Measurements from ENCODE around the gene ACTMAP.

ACTMAP gene

GRCh38 chr19:40724855-40725254 is 25.4 kb downstream of the ACTMAP start:
- no peak overlapping the region for H4K91ac ChIP-seq (ENCODE audit: low read depth, low read length, poor library complexity)
- H3K9ac ChIP-seq (ENCODE audit: low read depth, low read length, poor library complexity) = no peak overlapping the region
- no peak overlapping the region for H4K8ac ChIP-seq (ENCODE audit: low read depth, low read length)
- no peak overlapping the region for H3K4me2 ChIP-seq (ENCODE audit: insufficient read depth, low read length, poor library complexity, severe bottlenecking)
- H3K4me3 ChIP-seq (ENCODE audit: low read length in 2 of 2) = no peak overlapping the region
- peaks cover 0 to 2% of the 10 kb centered on the region in 2 donors for H3K4me1 ChIP-seq (ENCODE audit: control insufficient read depth in 2 of 2, insufficient read depth in 1 of 2, low read depth in 1 of 2, low read length in 2 of 2)
- H2AK5ac ChIP-seq (ENCODE audit: low read depth, low read length) = no peak overlapping the region
- peaks cover 24 to 74% of the 10 kb centered on the region in 2 donors for H3K36me3 ChIP-seq (replicated peaks in 1 of 2; ENCODE audit: control insufficient read depth in 2 of 2, insufficient read depth in 2 of 2, low read length in 2 of 2)
- no peak overlapping the region for H2AFZ ChIP-seq (ENCODE audit: low read length)
- no peak overlapping the region for H2BK5ac ChIP-seq (ENCODE audit: low read length)
- H2BK12ac ChIP-seq (ENCODE audit: low read length) = no peak overlapping the region
- H3K23ac ChIP-seq (ENCODE audit: low read depth, low read length, poor library complexity) = no peak overlapping the region
- H3K79me1 ChIP-seq (ENCODE audit: low read depth, low read length) = peaks cover 11% of the 10 kb centered on the region
- H3K27me3 ChIP-seq (ENCODE audit: control insufficient read depth in 3 of 3, insufficient read depth in 3 of 3, low read depth in 1 of 3, low read length in 3 of 3) = no peaks in the 10 kb centered on the region
- no peak overlapping the region for H3K27ac ChIP-seq (replicated peaks; ENCODE audit: low read length)
- H3K9me3 ChIP-seq (replicated peaks in 1 of 2; ENCODE audit: control insufficient read depth in 2 of 2, insufficient read depth in 1 of 2, low read depth in 1 of 2, low read length in 2 of 2) = peaks cover 0 to 4% of the 10 kb centered on the region in 2 donors
- H3K4ac ChIP-seq (ENCODE audit: low read length) = no peak overlapping the region
- H2BK120ac ChIP-seq (ENCODE audit: low read depth, low read length) = no peak overlapping the region
- no CpG with 5 or more reads among the region's 3 CpGs for WGBS, 2 donors (ENCODE audit: extremely low coverage in 2 of 2, insufficient read length in 2 of 2, insufficient replicate concordance in 1 of 2)
- no peak overlapping the region for H2BK15ac ChIP-seq (ENCODE audit: low read length)
- DNase-seq (ENCODE audit: low spot score) = no peak
- H3K14ac ChIP-seq (ENCODE audit: low read length) = no peak overlapping the region
- H3K18ac ChIP-seq (ENCODE audit: low read length) = no peak overlapping the region

GRCh38 chr19:40724315-40724714 is 26.0 kb downstream of the ACTMAP start:
- H3K23ac ChIP-seq (ENCODE audit: low read depth, low read length, poor library complexity) = no peak overlapping the region

DNA sequence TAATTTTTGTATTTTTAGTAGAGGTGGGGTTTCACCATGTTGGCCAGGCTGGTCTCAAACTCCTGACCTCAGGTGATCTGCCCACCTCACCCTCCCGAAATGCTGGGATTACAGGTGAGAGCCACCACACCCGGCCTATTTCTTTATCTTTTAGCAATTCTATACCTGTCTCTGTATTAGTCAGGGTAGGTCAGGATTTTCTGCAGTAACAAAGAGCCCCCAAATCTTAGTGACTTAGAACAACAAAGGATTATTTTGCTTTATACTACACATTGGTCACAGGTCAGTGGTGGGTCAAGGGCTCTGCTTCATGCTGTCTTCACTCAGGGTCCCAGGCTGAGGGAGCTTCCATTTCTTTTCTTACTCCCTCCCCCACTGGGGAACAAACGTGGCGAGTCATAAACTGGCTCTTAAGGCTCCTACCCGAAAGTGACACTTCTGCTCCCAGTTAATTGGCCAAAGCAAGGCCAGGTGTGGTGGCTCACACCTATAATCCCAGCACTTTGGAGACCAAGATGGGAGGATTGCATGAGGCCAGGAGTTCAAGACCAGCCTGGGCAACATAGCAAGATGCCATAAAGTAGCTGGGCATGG is 26.5 kb downstream of the ACTMAP start:
- Histone ChIP-seq H3K9ac (ENCODE audit: low read depth, low read length, poor library complexity) (no peak overlapping the region), H3K9me3 (replicated peaks in 1 of 2; ENCODE audit: control insufficient read depth in 2 of 2, insufficient read depth in 1 of 2, low read depth in 1 of 2, low read length in 2 of 2) (peaks cover 0 to 4% of the 10 kb centered on the region in 2 donors), H3K4me2 (ENCODE audit: insufficient read depth, low read length, poor library complexity, severe bottlenecking) (no peak overlapping the region), H3K14ac (ENCODE audit: low read length) (no peak overlapping the region), H2AFZ (ENCODE audit: low read length) (no peak overlapping the region), H2BK12ac (ENCODE audit: low read length) (no peak overlapping the region), H2BK5ac (ENCODE audit: low read length) (no peak overlapping the region), H3K36me3 (replicated peaks in 1 of 2; ENCODE audit: control insufficient read depth in 2 of 2, insufficient read depth in 2 of 2, low read length in 2 of 2) (peaks cover 22 to 68% of the 10 kb centered on the region in 2 donors), H3K79me1 (ENCODE audit: low read depth, low read length) (peaks cover 13% of the 10 kb centered on the region), H3K27me3 (ENCODE audit: control insufficient read depth in 3 of 3, insufficient read depth in 3 of 3, low read depth in 1 of 3, low read length in 3 of 3) (no peaks in the 10 kb centered on the region), H3K4me3 (ENCODE audit: low read length in 2 of 2) (no peak overlapping the region), H3K4me1 (ENCODE audit: control insufficient read depth in 2 of 2, insufficient read depth in 1 of 2, low read depth in 1 of 2, low read length in 2 of 2) (peaks cover 8% of the 10 kb centered on the region in 2 donors), H4K91ac (ENCODE audit: low read depth, low read length, poor library complexity) (no peak overlapping the region), H3K27ac (replicated peaks; ENCODE audit: low read length) (no peak overlapping the region), H4K8ac (ENCODE audit: low read depth, low read length) (no peak overlapping the region), H2BK15ac (ENCODE audit: low read length) (no peak overlapping the region), H3K18ac (ENCODE audit: low read length) (no peak overlapping the region), H3K4ac (ENCODE audit: low read length) (no peak overlapping the region), H2AK5ac (ENCODE audit: low read depth, low read length) (no peak overlapping the region), H3K23ac (ENCODE audit: low read depth, low read length, poor library complexity) (no peak overlapping the region), H2BK120ac (ENCODE audit: low read depth, low read length) (no peak overlapping the region)
- WGBS, 2 donors (ENCODE audit: extremely low coverage in 2 of 2, insufficient read length in 2 of 2, insufficient replicate concordance in 1 of 2) = no CpG with 5 or more reads among the region's 5 CpGs
- no peak for DNase-seq (ENCODE audit: low spot score)

More at GRCh38 chr19:40724315-40724714, 26.0 kb downstream of the ACTMAP start:
- H4K8ac ChIP-seq (ENCODE audit: low read depth, low read length) = no peak overlapping the region
- no peak overlapping the region for H2AK5ac ChIP-seq (ENCODE audit: low read depth, low read length)
- H2BK120ac ChIP-seq (ENCODE audit: low read depth, low read length) = no peak overlapping the region
- peaks cover 22 to 73% of the 10 kb centered on the region in 2 donors for H3K36me3 ChIP-seq (replicated peaks in 1 of 2; ENCODE audit: control insufficient read depth in 2 of 2, insufficient read depth in 2 of 2, low read length in 2 of 2)
- no peak overlapping the region for H3K14ac ChIP-seq (ENCODE audit: low read length)
- H3K4ac ChIP-seq (ENCODE audit: low read length) = no peak overlapping the region
- no peak overlapping the region for H3K27ac ChIP-seq (replicated peaks; ENCODE audit: low read length)
- DNase-seq (ENCODE audit: low spot score) = no peak
- H3K27me3 ChIP-seq (ENCODE audit: control insufficient read depth in 3 of 3, insufficient read depth in 3 of 3, low read depth in 1 of 3, low read length in 3 of 3) = no peaks in the 10 kb centered on the region
- no CpG with 5 or more reads among the region's 4 CpGs for WGBS, 2 donors (ENCODE audit: extremely low coverage in 2 of 2, insufficient read length in 2 of 2, insufficient replicate concordance in 1 of 2)
- H2AFZ ChIP-seq (ENCODE audit: low read length) = no peak overlapping the region
- no peak overlapping the region for H3K9ac ChIP-seq (ENCODE audit: low read depth, low read length, poor library complexity)
- peaks cover 0 to 4% of the 10 kb centered on the region in 2 donors for H3K9me3 ChIP-seq (replicated peaks in 1 of 2; ENCODE audit: control insufficient read depth in 2 of 2, insufficient read depth in 1 of 2, low read depth in 1 of 2, low read length in 2 of 2)
- peaks cover 11% of the 10 kb centered on the region for H3K79me1 ChIP-seq (ENCODE audit: low read depth, low read length)
- no peak overlapping the region for H3K4me2 ChIP-seq (ENCODE audit: insufficient read depth, low read length, poor library complexity, severe bottlenecking)
- no peak overlapping the region for H2BK5ac ChIP-seq (ENCODE audit: low read length)
- no peak overlapping the region for H3K18ac ChIP-seq (ENCODE audit: low read length)
- H4K91ac ChIP-seq (ENCODE audit: low read depth, low read length, poor library complexity) = no peak overlapping the region
- H3K4me1 ChIP-seq (ENCODE audit: control insufficient read depth in 2 of 2, insufficient read depth in 1 of 2, low read depth in 1 of 2, low read length in 2 of 2) = peaks cover 4 to 5% of the 10 kb centered on the region in 2 donors
- no peak overlapping the region for H2BK12ac ChIP-seq (ENCODE audit: low read length)
- no peak overlapping the region for H3K4me3 ChIP-seq (ENCODE audit: low read length in 2 of 2)
- no peak overlapping the region for H2BK15ac ChIP-seq (ENCODE audit: low read length)

DNA sequence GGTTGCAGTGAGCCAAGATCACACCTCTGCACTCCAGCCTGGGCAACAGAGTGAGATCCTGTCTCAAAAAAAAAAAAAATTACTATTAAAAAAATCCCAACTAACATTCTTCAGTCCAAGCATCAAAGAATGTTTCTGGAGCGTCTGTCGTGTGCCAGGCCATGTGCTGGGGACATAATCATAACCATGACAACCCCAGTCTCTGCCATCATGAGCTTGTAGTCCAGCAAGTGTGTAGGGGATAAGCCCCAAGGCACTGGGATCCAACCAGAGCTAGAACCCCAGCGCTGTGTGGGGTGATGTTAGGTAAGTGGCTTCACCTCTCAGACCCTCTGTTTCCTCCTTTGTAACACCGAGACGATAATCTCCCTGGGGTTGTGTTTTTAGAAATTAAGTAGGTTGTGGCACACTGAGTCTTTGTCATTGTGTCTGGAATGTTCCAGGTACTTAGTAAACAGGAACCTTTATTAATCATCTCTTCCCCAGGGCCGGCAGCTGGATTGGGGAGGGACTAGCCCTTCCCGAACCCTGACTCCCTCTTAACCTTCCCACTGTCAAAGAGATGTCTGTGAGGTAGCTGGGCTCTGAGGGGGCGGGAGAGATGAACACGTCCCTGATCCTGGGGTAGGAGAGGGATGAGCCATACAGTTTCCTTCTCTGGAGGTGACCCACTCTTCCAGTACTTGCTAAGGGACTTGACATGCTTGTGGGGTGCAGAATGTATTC is 28.2 kb downstream of the ACTMAP start:
- no CpG with 5 or more reads among the region's 9 CpGs for WGBS, 2 donors (ENCODE audit: extremely low coverage in 2 of 2, insufficient read length in 2 of 2, insufficient replicate concordance in 1 of 2)
- H3K4me1 ChIP-seq (ENCODE audit: control insufficient read depth in 2 of 2, insufficient read depth in 1 of 2, low read depth in 1 of 2, low read length in 2 of 2) = peaks cover 12 to 16% of the 10 kb centered on the region in 2 donors
- H3K4ac ChIP-seq (ENCODE audit: low read length) = no peak overlapping the region
- H3K9me3 ChIP-seq (replicated peaks in 1 of 2; ENCODE audit: control insufficient read depth in 2 of 2, insufficient read depth in 1 of 2, low read depth in 1 of 2, low read length in 2 of 2) = peaks cover 0 to 2% of the 10 kb centered on the region in 2 donors
- no peak overlapping the region for H2BK5ac ChIP-seq (ENCODE audit: low read length)
- no peak overlapping the region for H3K4me2 ChIP-seq (ENCODE audit: insufficient read depth, low read length, poor library complexity, severe bottlenecking)
- peaks cover 21% of the 10 kb centered on the region for H3K79me1 ChIP-seq (ENCODE audit: low read depth, low read length)
- H3K9ac ChIP-seq (ENCODE audit: low read depth, low read length, poor library complexity) = peak overlapping the region; percentile 16
- H2AFZ ChIP-seq (ENCODE audit: low read length) = no peak overlapping the region
- no peak overlapping the region for H2AK5ac ChIP-seq (ENCODE audit: low read depth, low read length)
- no peak overlapping the region for H4K8ac ChIP-seq (ENCODE audit: low read depth, low read length)
- H2BK12ac ChIP-seq (ENCODE audit: low read length) = no peak overlapping the region
- H3K27ac ChIP-seq (replicated peaks; ENCODE audit: low read length) = no peak overlapping the region
- H3K4me3 ChIP-seq (ENCODE audit: low read length in 2 of 2) = no peak overlapping the region
- H3K36me3 ChIP-seq (replicated peaks in 1 of 2; ENCODE audit: control insufficient read depth in 2 of 2, insufficient read depth in 2 of 2, low read length in 2 of 2) = peaks cover 15 to 54% of the 10 kb centered on the region in 2 donors
- H3K23ac ChIP-seq (ENCODE audit: low read depth, low read length, poor library complexity) = no peak overlapping the region
- H3K18ac ChIP-seq (ENCODE audit: low read length) = no peak overlapping the region
- no peaks in the 10 kb centered on the region for H3K27me3 ChIP-seq (ENCODE audit: control insufficient read depth in 3 of 3, insufficient read depth in 3 of 3, low read depth in 1 of 3, low read length in 3 of 3)
- H3K14ac ChIP-seq (ENCODE audit: low read length) = no peak overlapping the region
- no peak overlapping the region for H2BK120ac ChIP-seq (ENCODE audit: low read depth, low read length)
- no peak overlapping the region for H4K91ac ChIP-seq (ENCODE audit: low read depth, low read length, poor library complexity)
- H2BK15ac ChIP-seq (ENCODE audit: low read length) = no peak overlapping the region
- DNase-seq (ENCODE audit: low spot score) = no peak
